SHP77 (cell line): ENCODE measurements around the gene ATP1B1.
"Not testable (repeated sequence)": the region's sequence is repeated elsewhere in the genome, so short reads cannot be mapped to it uniquely, and the experiment has no call there.

Experiments used
- DNase-seq, 2 experiments: peaks; one replicate each; lab custom pipeline; 2025; lab: John Stamatoyannopoulos, UW

The ATP1B1 gene

DNA sequence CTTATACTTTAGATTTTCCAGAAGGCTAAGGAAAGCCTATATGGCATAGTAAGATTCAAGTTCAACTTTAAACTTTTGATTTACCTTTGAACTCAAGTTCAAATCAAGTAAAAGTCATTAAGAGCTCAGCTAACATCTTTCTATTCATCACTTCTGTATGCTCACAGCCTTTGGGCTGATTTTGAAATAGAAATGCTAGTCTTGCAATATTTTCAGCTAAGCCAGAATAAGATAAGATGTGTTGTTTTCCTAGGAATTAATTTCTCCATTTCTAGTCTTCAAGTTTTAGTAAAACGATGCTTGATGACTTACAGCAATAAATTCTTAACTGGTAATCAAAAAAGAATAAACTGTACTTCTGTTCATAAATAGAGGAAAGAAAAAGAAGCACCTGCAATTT, 35.6 kb downstream of the ATP1B1 start:
- no peak for DNase-seq

DNA sequence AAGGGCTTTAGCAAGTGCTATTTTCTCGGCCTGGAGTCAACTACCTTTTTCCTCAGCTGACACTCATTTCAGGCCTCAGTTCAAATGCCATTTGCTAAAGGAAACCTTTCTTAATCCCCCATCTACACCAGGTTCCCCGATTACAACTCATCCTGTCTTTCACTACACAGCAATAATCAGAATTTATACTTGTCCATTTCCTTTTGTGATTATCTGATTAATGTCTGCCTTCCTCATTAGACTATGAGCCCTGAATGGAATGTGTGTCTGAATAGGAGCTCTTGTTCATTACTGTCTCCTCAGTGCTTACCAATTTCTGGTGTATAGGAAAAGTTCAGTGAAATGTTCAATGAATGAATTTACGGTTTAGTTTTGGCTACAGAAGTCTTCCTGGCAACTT, 36.9 kb downstream of the ATP1B1 start:
- DNase-seq, result no peak

DNA sequence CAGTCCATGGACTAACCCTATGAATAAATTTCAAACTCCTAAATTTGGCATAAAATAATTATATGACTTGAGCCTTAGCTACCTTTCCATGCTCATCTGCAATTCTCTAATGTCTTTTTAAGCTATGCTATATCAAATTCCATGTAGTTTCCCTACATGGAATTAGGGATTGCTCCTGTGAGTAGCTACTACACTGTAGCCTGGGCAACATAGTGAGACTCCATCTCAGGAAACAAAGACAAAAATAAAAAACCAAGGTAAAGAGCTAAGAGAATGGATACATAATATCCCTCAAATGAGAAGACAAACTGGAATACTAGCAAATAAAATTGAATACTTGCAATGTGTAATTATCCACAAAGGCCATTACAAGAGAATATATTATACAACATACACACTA, 37.5 kb downstream of the ATP1B1 start:
- no peak for DNase-seq

DNA sequence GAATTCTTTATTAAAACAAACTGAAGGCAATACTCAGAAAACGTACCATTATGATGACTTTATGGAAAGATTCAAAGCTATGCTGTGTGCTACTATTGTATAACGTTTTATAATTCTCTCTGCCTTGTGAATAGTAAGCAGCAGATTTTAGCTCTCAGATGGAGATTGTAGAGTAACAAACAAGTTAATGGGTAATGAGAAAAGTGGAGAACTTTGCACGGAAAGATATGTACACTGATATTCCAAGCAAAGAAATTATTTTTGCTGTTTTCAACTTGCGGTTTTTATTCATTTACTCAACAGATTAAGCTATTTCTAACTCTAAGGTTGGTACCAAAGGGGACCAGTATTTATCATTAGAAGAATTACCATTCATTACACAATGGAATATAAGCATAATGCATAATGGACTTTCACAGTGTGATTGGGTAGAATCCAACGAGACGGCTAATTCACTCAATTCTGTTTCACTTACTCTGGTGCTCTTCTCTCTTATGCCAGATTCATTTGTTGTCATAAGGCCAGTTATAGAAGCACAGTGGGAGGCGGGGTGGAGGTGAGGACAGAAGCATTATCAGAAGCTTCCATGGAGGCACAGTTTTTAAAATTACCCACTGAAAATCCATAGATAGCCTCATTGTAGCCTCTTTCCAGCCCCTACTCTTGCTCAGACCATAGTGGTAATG, 38.6 kb downstream of the ATP1B1 start:
- no peak for DNase-seq

- no peak for DNase-seq
These were observed 40.2 kb downstream of the ATP1B1 start for GRCh38 chr1:169146576-169147214.

- DNase-seq, result no peak
These were observed 42.2 kb downstream of the ATP1B1 start for GRCh38 chr1:169148472-169149252.

DNA sequence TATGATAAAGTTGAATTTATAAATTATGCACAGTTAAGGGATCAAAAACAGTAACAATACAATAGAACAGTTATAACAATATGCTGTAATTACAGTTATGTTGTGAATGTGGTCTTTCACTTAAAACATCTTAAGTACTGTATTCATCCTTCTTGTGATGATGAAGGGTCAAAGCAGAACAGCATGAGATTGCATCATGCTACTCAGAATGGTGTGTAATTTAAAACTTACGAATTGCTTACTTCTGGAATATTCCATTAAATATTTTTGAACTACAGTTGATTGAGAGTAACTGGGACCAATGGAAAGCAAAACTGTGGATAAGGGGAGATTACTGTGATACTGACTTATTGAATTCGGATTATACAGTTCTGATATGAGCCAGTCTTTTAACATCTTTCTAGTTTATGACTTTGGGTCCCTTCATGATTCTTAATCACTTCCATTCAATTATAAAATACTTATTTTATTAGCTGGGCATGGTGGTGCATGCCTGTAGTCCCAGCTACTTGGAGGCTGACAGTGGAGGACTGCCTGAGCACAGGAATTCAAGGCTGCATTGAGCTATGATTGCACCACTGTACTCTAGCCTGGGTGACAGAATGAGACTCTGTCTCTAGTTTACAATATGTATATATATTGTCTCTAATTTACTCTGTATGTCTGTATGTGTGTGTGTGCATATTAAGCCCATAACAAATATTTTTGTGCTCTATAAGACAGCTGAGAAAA, 43.2 kb downstream of the ATP1B1 start:
- no peak for DNase-seq

DNA sequence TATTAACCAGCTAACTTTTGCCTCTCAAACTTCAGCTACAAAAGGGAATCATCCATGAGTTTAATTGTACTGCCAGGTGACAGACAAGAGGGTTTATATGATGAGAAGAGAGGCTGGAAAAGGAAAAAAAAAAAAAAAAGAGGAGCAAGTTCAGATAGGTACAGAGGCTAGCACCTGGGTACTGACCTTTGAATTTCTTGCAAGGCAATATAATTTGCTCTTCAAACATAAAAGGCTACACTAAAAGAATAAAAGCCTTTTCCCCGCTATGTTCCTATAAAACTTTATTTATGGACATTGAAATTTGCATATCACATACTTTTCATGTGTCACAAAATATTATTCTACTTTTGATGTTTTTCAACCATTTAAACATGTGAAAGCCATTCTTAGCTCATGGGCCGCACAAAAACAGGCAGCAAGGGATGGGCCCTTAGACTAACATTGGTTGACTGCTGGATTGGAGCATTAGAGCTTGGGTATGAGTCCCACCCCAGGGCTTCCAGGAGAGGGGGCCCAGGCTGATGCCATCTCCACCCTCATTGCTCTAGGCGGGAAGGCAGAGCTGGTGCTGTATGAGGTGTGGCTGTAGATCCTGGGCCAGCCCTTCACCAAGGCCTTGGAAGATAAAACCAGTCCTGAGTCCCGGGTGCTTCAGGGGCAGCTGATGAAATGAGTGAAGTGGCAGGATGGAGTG, 44.3 kb downstream of the ATP1B1 start:
- DNase-seq, result no peak

GRCh38 chr1:169151338-169151837, 44.9 kb downstream of the ATP1B1 start:
- DNase-seq, result no peak

DNA sequence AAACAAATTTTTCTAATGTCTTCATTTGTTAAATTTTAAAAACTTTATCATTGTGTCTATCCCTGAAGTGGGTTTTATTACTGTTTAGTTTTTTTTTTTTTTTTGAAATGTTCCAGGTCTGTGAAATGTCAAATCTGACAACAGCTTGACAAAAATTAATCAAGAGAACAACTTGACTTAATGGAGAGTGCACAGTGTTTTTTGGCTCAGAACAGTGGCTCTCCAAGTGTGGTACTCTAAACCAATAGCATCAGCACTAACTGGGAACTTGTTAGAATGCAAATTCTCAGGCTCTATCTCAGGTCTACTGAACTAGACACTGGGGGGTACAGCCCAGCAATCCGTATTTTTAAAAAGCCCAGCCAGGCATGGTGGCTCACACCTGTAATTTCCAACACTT, 49.2 kb downstream of the ATP1B1 start:
- no peak for DNase-seq

- no peak for DNase-seq
These were observed 50.1 kb downstream of the ATP1B1 start for GRCh38 chr1:169156580-169156979.

DNA sequence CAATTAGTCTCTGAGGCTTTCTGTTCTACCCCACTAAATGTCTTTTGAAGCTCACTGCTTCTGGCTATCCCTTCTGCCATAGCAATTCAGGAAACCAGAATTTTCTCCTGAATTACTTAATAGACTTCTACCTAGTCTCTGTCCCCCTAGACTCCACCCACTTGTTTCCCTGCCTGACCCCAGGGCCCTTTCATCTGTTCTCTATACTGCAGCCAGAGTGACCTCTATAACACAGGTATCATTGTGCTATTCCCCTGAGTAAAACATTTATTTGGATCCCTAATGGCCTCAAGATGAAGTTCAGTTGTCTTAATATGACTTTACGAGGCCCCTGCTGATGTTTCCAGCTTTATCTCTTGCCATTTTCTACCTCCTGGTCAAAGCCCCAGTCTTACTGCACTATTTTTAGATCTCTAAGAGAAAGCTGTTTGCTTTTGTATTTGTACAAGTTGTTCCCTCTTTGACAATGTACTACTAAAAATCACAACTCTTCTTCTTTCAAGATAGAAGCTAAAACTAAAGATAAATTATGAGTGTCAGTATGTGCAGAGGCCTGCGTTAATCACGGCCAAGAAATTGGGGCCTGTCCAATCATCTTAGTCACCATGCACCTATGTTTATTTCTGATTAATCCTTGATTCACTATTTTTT, 54.5 kb downstream of the ATP1B1 start:
- no peak for DNase-seq

DNA sequence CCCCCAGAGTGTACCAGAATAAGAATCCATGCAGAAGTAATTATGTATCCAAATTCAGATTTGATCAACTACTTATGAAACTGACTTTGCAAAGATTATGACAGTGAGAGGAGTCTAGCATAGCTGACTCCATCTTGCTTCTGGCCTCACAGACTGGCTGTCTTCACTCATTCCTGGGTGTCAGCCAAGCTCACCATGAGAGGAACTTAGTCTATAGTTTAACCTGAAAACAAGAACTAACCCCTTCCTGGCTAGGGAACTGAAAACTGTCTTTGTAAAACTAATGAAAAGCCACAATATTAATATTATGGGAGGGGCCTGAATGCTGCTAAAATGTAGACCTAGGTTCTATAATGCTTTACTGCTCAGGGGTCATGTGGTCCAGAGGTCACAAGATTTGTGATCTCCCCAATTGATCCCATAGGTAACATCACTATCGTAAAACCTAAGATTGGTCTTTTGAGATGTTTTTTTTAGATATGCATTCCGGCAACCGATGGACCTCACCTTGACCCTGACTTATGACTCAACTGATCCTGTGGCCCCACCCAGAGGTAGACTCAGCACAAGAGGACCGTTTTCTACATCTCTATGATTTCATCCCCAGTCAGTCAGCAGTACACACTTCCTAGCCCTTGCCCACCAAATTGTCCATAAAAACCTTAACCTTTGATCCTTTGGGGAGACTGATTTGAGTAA, 55.2 kb downstream of the ATP1B1 start:
- DNase-seq, result no peak

DNA sequence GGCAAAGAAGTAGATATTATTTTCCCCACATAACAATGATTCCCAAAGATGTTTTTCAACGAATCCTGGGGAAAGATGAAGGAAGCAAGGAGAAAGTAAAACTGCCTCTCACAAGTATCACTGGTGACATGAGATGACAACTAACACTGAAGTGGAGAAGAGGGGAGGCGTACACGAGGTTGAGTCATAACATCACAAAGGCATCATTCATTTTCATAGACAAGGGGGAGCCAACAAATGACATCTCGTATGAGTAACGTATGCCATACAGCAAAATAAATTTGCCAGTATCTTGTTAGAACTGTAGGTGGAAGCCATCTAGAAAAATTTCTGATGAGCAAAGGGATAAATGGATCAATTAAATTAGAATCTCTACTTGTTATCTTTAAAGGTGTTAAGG, 56.6 kb downstream of the ATP1B1 start:
- DNase-seq, result no peak

GRCh38 chr1:169175461-169175860, 69.0 kb downstream of the ATP1B1 start:
- no peak for DNase-seq

GRCh38 chr1:169179431-169179830, 72.9 kb downstream of the ATP1B1 start:
- DNase-seq, result not testable (repeated sequence)

- no peak for DNase-seq
These were observed 73.7 kb downstream of the ATP1B1 start for GRCh38 chr1:169180174-169180573.
